SK-N-MC (cell line): Measurements from ENCODE around the gene CAMK2B.

ENCODE experiments used
- DNase-seq: peaks from one replicate; pipeline ENCODE4 v3.0.0-alpha.2; 2011; ENCODE audit warnings: low read depth, low spot score
- H3K27ac ChIP-seq: fragments of 200-600 bp; sonication (generic); 2 replicates; pipeline ENCODE4 v1.5.1; 2016; ENCODE audit warnings: mixed run types
- H3K36me3 ChIP-seq: fragments of 200-600 bp; sonication (generic); 2 replicates; pipeline ENCODE4 v1.6.1; 2017; ENCODE audit warnings: antibody characterized with exemption, low read length, mixed read lengths; ENCODE audit not compliant: insufficient read depth
- H3K4me3 ChIP-seq: fragments of 200-600 bp; sonication (generic); 2 replicates; pipeline ENCODE4 v1.5.1; 2016
- H3K9ac ChIP-seq: fragments of 200-600 bp; sonication (generic); 2 replicates; pipeline ENCODE4 v1.8.0; 2017; ENCODE audit warnings: mixed run types, mixed read lengths; ENCODE audit not compliant: insufficient read length
- H3K9me3 ChIP-seq: fragments of 200-600 bp; sonication (generic); 2 replicates; pipeline ENCODE4 v1.6.1; 2017; ENCODE audit warnings: low read depth, mild to moderate bottlenecking, antibody characterized with exemption, low read length, moderate library complexity, mixed read lengths
- EZH2 ChIP-seq: fragments of 200-600 bp; sonication (generic); IDR thresholded peaks from one replicate; pipeline ENCODE4 v1.6.1; 2017; ENCODE audit warnings: antibody characterized with exemption
- FOXP2 ChIP-seq: optimal IDR thresholded peaks from 2 replicates; pipeline ENCODE3; 2011; ENCODE audit warnings: mild to moderate bottlenecking, moderate library complexity; ENCODE audit not compliant: insufficient read depth; ENCODE audit errors: extremely low read length, control extremely low read depth
- POLR2AphosphoS5 ChIP-seq: IDR thresholded peaks from 2 replicates; pipeline ENCODE4 v1.6.1; 2012; ENCODE audit warnings: mild to moderate bottlenecking, low read depth, low read length, borderline replicate concordance

The CAMK2B gene

GRCh38 chr7:44334734-44335097 lies 9.3 kb upstream of the CAMK2B start:
- no peak overlapping the region for H3K9ac ChIP-seq
- H3K36me3 ChIP-seq, result no peaks in the 10 kb centered on the region
- peak overlapping the region; percentile 68 for H3K4me3 ChIP-seq
- H3K27ac ChIP-seq, result peak overlapping the region; percentile 89
- TF ChIP-seq POLR2AphosphoS5 (no peak), FOXP2 (no peak), EZH2 (no peak)
- DNase-seq, result no peak
- no peaks in the 10 kb centered on the region for H3K9me3 ChIP-seq

- H3K9ac ChIP-seq, result no peak overlapping the region
- no peaks in the 10 kb centered on the region for H3K9me3 ChIP-seq
- peak overlapping the region; percentile 68 for H3K4me3 ChIP-seq
- no peak for TF ChIP-seq EZH2
- TF ChIP-seq POLR2AphosphoS5, result 0 out of 2 replicates have a peak, but pooled peaks have one; percentile 29
- H3K27ac ChIP-seq, result peak overlapping the region; percentile 89
- no peaks in the 10 kb centered on the region for H3K36me3 ChIP-seq
- DNase-seq, result peak; percentile 76
Observed at GRCh38 chr7:44333911-44334733, 8.7 kb upstream of the CAMK2B start.

- TF ChIP-seq POLR2AphosphoS5 (no peak), FOXP2 (no peak), EZH2 (no peak)
- H3K9ac ChIP-seq, result no peak overlapping the region
- no peaks in the 10 kb centered on the region for H3K36me3 ChIP-seq
- no peaks in the 10 kb centered on the region for H3K9me3 ChIP-seq
- no peak overlapping the region for H3K27ac ChIP-seq
- no peak overlapping the region for H3K4me3 ChIP-seq
- DNase-seq, result no peak
Observed at GRCh38 chr7:44331682-44332081, 6.3 kb upstream of the CAMK2B start.

- H3K9me3 ChIP-seq, result no peaks in the 10 kb centered on the region
Observed at GRCh38 chr7:44330331-44330730, 4.9 kb upstream of the CAMK2B start.

GRCh38 chr7:44329888-44330287 lies 4.5 kb upstream of the CAMK2B start:
- Histone ChIP-seq H3K9me3 (no peaks in the 10 kb centered on the region), H3K27ac (no peak overlapping the region)
- no peak for DNase-seq

More at GRCh38 chr7:44330331-44330730, 4.9 kb upstream of the CAMK2B start:
- TF ChIP-seq EZH2, result no peak
- TF ChIP-seq FOXP2, result no peak
- TF ChIP-seq POLR2AphosphoS5, result no peak
- no peaks in the 10 kb centered on the region for H3K36me3 ChIP-seq
- no peak overlapping the region for H3K4me3 ChIP-seq
- H3K27ac ChIP-seq, result no peak overlapping the region
- DNase-seq, result no peak
- no peak overlapping the region for H3K9ac ChIP-seq

GRCh38 chr7:44329081-44329480 lies 3.7 kb upstream of the CAMK2B start:
- Histone ChIP-seq H3K27ac (no peak overlapping the region), H3K4me3 (no peak overlapping the region), H3K9me3 (no peaks in the 10 kb centered on the region), H3K9ac (no peak overlapping the region), H3K36me3 (no peaks in the 10 kb centered on the region)
- TF ChIP-seq EZH2 (no peak), FOXP2 (no peak), POLR2AphosphoS5 (no peak)
- no peak for DNase-seq

More at GRCh38 chr7:44329888-44330287, 4.5 kb upstream of the CAMK2B start:
- TF ChIP-seq FOXP2, result no peak
- no peak for TF ChIP-seq POLR2AphosphoS5
- no peak for TF ChIP-seq EZH2
- H3K9ac ChIP-seq, result no peak overlapping the region
- no peaks in the 10 kb centered on the region for H3K36me3 ChIP-seq
- no peak overlapping the region for H3K4me3 ChIP-seq

- no peaks in the 10 kb centered on the region for H3K9me3 ChIP-seq
- H3K4me3 ChIP-seq, result no peak overlapping the region
- no peak overlapping the region for H3K9ac ChIP-seq
- no peaks in the 10 kb centered on the region for H3K36me3 ChIP-seq
- H3K27ac ChIP-seq, result no peak overlapping the region
- no peak for TF ChIP-seq FOXP2
- TF ChIP-seq POLR2AphosphoS5, result no peak
- no peak for TF ChIP-seq EZH2
- DNase-seq, result no peak
Observed at GRCh38 chr7:44327981-44328380, 2.6 kb upstream of the CAMK2B start.

GRCh38 chr7:44326261-44327125 lies 1.1 kb upstream of the CAMK2B start:
- TF ChIP-seq EZH2 (no peak), FOXP2 (no peak), POLR2AphosphoS5 (no peak)
- Histone ChIP-seq H3K4me3 (no peak overlapping the region), H3K36me3 (no peaks in the 10 kb centered on the region), H3K9me3 (no peaks in the 10 kb centered on the region), H3K9ac (no peak overlapping the region), H3K27ac (no peak overlapping the region)
- DNase-seq, result no peak
